ENCODE data around the gene SETD7. TPM values are rescaled to one million over a fixed set of nuclear protein-coding genes. Genes with fewer than 3 reads are reported as not detected.
A peak's percentile ranks its signal among the peaks of the same experiment; 100 is the strongest.

Gene SETD7
- total RNA-seq, 1 donor from 2014 or later: 63.3 TPM

- DNase-seq (ENCODE audit: low read depth in 2 of 2): peak in 1 of 2 donors; percentile 38
Observed at GRCh38 chr4:139552517-139553307, 3.3 kb downstream of the SETD7 start.

- no peak for DNase-seq (ENCODE audit: low read depth in 2 of 2)
Observed at GRCh38 chr4:139550724-139551429, 5.1 kb downstream of the SETD7 start.

- DNase-seq (ENCODE audit: low read depth in 2 of 2): no peak
Observed at GRCh38 chr4:139547979-139548378, 8.0 kb downstream of the SETD7 start.

GRCh38 chr4:139540632-139541031, 15.4 kb downstream of the SETD7 start:
- no peak for DNase-seq (ENCODE audit: low read depth in 2 of 2)

GRCh38 chr4:139540161-139540560, 15.9 kb downstream of the SETD7 start:
- DNase-seq (ENCODE audit: low read depth in 2 of 2): no peak

GRCh38 chr4:139537292-139537691, 18.7 kb downstream of the SETD7 start:
- no peak for DNase-seq (ENCODE audit: low read depth in 2 of 2)

- DNase-seq (ENCODE audit: low read depth in 2 of 2): no peak
Observed at GRCh38 chr4:139535871-139536234, 20.2 kb downstream of the SETD7 start.

GRCh38 chr4:139535228-139535870, 20.7 kb downstream of the SETD7 start:
- no peak for DNase-seq (ENCODE audit: low read depth in 2 of 2)

- no peak for DNase-seq (ENCODE audit: low read depth in 2 of 2)
Observed at GRCh38 chr4:139534287-139534950, 21.6 kb downstream of the SETD7 start.

GRCh38 chr4:139533511-139533910, 22.5 kb downstream of the SETD7 start:
- no peak for DNase-seq (ENCODE audit: low read depth in 2 of 2)

- DNase-seq (ENCODE audit: low read depth in 2 of 2): no peak
Observed at GRCh38 chr4:139532947-139533346, 23.1 kb downstream of the SETD7 start.

GRCh38 chr4:139530833-139531427, 25.1 kb downstream of the SETD7 start:
- DNase-seq (ENCODE audit: low read depth in 2 of 2): peak; percentile 43 to 65

- DNase-seq (ENCODE audit: low read depth in 2 of 2): no peak
Observed at GRCh38 chr4:139528377-139529005, 27.5 kb downstream of the SETD7 start.

GRCh38 chr4:139526928-139527327, 29.1 kb downstream of the SETD7 start:
- no peak for DNase-seq (ENCODE audit: low read depth in 2 of 2)

GRCh38 chr4:139525414-139525813, 30.6 kb downstream of the SETD7 start:
- no peak for DNase-seq (ENCODE audit: low read depth in 2 of 2)

GRCh38 chr4:139524062-139524631, 31.9 kb downstream of the SETD7 start:
- no peak for DNase-seq (ENCODE audit: low read depth in 2 of 2)

- DNase-seq (ENCODE audit: low read depth in 2 of 2): peak in 1 of 2 donors; percentile 37
Observed at GRCh38 chr4:139523076-139523475, 32.9 kb downstream of the SETD7 start.

- DNase-seq (ENCODE audit: low read depth in 2 of 2): no peak
Observed at GRCh38 chr4:139522457-139522856, 33.6 kb downstream of the SETD7 start.

- no peak for DNase-seq (ENCODE audit: low read depth in 2 of 2)
Observed at GRCh38 chr4:139521754-139522401, 34.1 kb downstream of the SETD7 start.

- no peak for DNase-seq (ENCODE audit: low read depth in 2 of 2)
Observed at GRCh38 chr4:139515531-139515958, 40.5 kb downstream of the SETD7 start.

Data from lung microvascular endothelial cell (primary cell).